ENCODE data around the gene WDHD1.
A peak's percentile ranks its signal among the peaks of the same experiment; 100 is the strongest.
"Not testable (repeated sequence)": the region's sequence is repeated elsewhere in the genome, so short reads cannot be mapped to it uniquely, and the experiment has no call there.

The WDHD1 gene

DNA sequence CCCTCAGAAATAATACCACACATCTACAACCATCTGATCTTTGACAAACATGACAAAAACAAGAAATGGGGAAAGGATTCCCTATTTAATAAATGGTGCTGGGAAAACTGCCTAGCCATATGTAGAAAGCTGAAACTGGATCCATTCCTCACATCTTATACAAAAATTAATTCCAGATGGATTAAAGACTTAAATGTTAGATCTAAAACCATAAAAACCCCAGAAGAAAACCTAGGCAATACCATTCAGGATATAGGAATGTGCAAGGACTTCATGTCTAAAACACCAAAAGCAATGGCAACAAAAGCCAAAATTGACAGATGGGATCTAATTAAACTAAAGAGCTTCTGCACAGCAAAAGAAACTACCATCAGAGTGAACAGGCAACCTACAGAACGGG lies 74.1 kb downstream of the WDHD1 start:
- DNase-seq (ENCODE audit: low spot score), result not testable (repeated sequence)

DNA sequence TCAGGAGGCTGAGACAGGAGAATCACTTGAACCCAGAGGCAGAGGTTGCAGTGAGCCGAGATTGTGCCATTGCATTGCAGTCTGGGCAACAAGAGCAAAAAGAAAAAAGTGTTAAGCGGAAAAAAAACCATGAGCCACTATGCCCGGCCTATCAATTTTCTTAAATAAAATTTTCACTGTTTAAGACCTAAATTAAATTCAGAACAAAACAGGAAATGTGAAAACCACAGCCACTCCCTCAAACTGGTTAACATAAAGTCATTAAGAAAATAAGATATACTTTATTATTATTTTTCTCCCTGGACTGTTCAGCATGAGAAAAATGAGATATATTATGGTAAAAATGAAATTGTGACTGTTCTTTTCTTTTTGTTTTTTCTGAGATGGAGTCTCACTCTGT lies 79.7 kb downstream of the WDHD1 start:
- peak; percentile 10 for DNase-seq (ENCODE audit: low spot score)

DNA sequence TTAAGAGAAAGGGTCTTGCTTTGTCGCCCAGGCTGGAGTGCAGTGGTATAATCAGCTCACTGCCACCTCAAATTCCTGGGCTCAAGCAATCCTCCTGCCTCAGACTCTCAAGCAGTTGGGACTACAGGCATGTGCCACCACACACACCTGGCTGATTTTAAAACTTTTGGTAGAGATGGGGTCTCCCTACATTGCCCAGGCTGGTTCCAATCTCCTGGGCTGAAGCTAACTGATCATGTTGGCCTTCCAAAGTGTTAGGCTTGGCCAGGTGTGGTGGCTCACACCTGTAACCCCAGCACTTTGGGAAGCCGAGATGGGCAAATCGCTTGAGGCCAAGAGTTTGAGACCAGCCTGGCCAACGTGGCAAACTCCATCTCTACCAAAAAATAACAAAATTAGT lies 80.4 kb downstream of the WDHD1 start:
- no peak for DNase-seq (ENCODE audit: low spot score)

DNA sequence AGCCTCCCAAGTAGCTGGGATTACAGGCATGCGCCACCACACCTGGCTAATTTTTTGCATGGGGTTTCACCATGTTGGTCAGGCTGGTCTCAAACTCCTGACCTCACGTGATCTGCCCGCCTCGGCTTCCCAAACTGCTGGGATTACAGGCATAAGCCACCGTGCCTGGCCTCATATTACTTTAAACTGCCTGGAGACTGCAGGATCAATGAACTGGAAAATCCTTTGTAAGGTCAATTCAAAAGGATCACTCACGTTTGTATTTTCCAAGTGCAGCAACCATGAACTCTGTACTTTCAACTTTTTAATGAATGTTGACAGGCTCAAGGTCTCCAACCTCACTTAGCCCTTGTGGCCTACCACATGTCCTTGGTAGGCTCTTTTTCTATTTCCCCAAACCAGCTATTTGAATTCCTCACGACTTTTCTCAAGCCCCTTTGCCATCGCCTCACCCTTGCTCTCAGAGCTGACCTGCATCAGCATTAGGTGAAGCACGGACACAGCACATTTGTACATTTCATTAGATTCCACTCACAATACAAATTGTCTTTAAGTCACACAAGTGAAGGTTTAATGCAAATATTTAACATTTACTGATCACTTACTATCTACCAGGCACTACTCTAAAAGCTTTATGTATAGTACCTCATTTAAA lies 82.0 kb downstream of the WDHD1 start:
- no peak for DNase-seq (ENCODE audit: low spot score)

DNA sequence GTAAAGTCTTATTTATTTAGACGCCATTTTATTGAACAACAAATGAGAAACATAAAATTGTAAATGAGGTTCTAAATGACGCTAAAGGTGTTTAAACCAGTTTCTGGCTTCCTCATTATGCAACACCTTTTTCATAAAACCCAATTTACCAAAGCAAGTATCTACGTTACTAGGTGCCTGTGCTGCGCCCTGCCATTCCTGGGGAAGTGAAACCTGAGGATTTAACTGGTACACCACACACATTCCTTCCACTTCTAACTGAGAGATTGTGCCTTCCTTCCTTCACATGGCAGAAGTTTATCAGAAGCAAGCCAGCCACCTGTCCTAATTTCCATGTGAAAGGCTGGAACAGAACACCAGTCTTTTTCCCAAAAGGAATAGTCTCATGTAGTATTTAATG lies 84.0 kb downstream of the WDHD1 start:
- DNase-seq (ENCODE audit: low spot score), result no peak

DNA sequence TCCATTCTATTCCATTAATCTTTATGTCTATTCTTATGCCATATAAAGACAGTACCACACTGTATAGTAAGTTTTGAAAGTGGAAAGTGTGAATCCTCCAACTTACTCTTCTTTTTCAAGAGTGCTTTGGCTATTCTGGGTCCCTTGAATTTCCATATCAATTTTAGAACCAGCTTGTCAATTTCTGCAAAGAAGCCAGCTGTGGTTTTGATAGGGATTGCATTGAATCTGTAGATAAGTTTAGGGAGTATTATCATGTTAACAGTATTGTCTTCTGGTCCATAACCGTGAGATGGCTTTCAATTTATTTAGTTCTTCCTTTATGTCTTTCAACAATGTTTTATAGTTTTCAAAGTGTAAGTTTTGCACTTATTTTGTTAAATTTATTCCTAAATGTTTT lies 90.1 kb downstream of the WDHD1 start:
- no peak for DNase-seq (ENCODE audit: low spot score)

DNA sequence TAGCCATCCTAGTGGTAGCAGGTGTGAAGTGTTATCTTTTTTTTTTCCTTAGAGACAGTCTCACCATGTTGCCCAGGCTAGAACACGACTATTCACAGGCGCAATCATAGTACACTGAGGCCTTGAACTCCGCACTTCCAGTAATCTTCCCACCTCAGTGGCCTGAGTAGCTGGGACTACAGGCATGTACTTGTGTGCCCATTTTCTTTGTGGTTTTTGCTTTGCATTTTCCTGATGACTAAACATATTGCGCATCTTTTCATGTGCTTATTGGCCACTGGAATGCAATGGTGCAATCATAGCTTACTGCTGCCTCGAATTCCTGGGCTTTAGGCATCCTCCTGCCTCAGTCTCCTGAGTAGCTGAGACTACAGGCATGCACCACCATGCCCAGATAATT lies 90.9 kb downstream of the WDHD1 start:
- no peak for DNase-seq (ENCODE audit: low spot score)

DNA sequence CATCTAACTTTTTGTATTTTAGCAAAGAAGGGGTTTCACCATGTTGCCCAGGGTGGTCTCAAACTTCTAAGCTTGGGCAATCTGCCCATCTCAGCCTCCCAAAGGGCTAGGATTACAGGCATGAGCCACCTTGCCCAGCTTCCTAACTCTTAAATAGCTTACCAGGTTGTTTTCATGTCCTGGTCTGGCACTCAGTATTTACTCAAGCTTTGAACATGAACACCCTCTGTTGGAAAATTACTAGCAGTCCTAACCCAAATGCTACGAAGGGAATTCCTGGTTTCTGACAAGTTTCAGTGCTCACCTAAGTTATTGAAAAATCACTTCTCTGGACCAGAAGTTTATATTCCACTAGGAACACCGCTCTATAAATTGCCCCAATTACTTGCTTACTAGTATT lies 91.8 kb downstream of the WDHD1 start:
- no peak for DNase-seq (ENCODE audit: low spot score)

DNA sequence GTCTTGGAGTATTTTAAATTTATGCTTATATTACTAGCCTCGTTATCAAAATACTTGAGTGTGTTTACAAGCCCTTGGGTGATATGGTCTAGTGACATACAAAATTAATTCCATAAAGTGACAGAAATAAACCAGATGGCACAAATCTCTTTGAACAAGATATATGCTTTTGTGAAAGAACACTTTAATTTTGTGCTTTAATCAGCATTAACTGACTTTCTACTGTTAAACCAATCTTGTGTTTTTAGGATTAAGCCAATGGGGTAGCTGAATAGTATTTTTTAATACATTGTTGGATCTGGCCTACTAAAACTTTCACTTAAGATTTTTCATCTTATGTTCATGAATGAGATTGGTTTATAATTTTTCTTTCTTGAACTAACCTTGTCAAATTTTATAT lies 93.9 kb downstream of the WDHD1 start:
- DNase-seq (ENCODE audit: low spot score), result no peak

DNA sequence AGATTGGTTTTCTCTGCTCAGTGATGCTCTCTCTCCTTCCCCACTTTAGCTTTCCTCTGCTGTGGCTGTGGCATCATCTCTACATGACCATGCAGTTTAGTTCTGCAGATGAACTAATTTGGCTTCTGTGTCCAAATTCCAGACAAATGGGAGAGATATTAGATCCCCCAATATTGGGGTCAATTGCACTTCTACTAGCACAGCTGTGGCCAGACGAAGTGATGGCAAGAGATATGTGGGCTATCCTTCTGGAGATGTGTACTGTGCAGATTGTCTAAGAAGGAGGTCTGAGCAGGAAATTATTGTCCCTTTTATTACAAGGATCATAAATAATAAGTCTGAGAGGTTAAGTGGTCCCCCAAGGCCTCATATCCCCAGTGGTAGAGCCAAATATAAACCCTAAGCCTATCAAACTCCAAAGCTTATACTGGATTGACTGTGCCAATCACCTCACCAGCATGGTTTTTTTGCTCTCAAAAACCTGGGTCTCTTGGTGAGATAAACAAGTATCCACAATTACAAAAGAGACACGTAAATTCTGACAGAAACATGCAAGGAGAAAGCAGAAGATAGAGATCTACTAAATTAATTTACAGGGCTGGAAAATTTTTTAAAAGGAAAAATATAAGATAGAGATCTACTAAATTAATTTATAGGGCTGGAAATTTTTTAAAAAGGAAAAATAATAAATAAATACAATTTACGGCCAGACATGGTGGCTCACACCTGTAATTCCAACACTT lies 95.1 kb downstream of the WDHD1 start:
- DNase-seq (ENCODE audit: low spot score), result no peak

DNA sequence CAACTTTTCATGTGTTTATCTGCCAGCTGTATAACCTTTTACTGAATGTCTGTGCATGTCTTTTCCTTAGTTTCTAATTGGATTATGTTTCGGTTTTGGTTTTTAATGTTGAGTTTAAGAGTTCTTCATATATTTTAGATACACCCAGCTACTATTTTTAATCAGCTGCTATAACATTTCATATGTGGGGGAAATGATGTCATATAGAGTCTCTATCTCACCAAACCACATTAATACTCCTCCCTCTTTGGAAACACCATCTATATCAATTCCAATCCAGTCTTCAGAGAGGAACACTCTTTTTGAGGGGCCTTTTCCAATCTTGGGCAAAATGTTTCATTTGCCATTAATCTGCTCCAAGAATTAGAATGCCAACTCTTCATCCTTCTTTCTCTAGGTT lies 95.8 kb downstream of the WDHD1 start:
- DNase-seq (ENCODE audit: low spot score), result no peak

DNA sequence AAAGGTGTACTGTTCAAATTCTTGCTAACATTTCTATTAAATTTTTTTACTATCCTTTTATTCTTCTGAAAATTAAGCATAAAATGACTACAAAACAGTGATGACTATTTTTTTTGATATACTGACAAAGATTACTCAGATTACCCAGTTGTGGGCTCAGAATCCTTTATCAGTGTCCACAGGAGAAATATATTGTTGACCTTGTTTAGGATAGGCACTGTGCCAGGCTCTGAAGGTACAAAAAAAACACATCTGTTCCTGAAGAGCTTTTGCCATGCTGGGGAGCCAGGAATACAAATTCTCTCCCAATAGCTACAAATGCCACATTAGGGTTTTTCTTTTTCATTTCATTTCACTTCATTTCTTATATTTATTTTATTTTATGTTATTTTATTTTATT lies 97.3 kb downstream of the WDHD1 start:
- DNase-seq (ENCODE audit: low spot score), result no peak

DNA sequence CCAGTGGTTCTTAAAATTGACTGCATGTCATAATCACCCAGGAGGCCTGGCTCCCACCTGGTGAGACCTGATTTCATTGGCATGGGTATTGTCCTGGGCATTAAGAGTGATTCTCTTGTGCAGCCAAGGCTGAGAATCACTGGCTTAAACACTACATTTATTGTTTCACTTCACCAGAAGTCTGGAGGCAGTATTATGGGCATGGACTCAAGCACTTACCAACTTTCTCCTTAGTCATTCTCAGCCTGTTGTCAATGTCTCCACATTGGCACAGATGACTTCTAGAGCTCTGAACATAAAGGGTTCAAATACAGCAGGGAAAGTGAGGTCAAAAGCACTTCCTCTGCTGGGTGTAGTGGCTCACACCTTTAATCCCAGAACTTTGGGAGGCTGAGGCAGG lies 98.7 kb downstream of the WDHD1 start:
- no peak for DNase-seq (ENCODE audit: low spot score)

DNA sequence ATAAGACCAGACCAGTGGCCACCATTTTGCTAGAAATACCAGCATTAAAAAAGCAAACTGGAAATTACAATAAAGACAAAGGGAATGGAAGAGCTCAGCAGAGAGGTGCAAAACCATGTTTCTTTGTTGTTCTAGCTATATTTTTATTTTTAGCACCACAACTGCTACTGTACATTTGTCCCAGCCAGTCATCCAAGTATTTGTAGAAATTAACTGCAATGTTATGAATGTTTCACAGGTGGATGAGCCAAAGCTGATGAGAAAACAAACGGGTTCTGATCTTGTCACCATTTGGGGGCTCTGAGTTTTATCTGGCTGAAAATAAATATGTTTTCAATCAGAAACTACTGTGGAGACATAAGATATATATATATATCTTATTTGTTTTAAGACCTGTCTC lies 99.3 kb downstream of the WDHD1 start:
- no peak for DNase-seq (ENCODE audit: low spot score)

DNA sequence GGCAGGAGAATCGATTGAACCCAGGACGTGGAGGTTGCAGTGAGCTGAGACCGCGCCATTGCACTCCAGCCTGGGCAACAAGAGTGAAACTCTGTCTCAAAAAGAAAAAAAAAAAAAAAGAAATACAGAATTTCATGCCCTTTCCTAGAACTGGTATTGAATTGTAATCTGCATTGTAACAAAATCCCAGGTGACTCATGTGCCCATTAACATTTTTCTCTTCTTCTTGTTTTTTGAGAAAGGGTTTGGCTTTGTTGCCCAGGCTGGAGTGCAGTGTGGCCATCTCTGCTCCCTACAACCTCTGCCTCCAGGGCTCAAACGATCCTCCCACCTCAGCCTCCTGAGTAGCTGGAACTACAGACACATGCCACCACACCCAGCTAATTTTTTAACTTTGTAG lies 100.3 kb downstream of the WDHD1 start:
- not testable (repeated sequence) for DNase-seq (ENCODE audit: low spot score)

DNA sequence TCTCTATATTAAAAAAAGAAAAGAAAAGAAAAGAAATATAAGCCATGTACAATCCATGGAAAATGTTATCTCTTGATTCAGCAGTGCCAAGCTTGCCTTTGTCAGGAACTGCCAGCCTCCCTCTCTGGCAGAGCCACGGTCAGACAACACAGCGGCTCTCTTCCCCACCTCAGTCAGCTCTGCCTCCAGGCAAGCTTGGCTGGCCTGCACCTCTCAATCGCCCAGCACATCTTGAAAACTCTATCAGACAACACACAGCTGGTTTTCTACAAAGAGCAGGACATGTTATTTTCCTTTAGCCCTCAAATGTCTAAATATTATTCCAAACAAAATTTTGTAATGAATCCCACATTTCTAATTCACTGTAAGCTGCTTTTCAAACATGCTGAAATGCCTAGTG lies 104.3 kb downstream of the WDHD1 start:
- no peak for DNase-seq (ENCODE audit: low spot score)

DNA sequence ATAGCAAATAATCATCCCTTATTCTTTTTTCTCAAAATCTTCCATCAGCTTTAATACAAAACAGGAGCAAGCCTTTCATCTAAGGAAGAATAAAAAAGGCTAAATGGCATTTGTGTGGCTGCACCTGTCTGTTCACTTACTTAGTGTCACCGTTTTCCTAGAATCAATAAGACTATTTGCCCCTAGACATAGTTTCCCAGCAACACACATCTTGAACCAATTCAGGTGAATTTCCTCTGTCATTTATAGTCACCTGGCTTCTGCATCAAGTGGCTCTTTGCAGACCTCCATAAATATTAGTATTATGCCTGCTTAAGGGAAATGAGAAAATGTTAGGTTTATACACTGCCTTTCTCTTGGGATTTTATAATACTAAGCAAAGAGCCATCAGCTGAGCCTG lies 106.8 kb downstream of the WDHD1 start:
- DNase-seq (ENCODE audit: low spot score), result no peak

DNA sequence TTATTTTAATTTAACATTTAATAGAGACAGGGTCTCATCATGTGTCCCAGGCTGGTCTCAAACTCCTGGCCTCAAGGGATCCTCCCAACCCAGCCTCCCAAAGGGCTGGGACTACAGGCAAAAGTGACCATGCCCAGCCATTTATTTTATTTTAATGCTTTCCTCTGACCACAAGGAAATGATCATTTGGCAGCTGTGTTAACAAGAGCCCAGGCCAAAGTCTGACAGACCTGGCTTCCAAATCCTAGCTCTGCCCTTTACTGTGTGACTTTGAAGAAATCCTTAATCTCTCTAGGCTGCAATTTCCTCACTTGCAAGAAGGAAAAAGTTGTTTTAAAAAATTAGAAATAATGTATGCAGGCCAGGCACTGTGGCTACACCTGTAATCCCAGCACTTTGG lies 107.6 kb downstream of the WDHD1 start:
- DNase-seq (ENCODE audit: low spot score), result no peak

DNA sequence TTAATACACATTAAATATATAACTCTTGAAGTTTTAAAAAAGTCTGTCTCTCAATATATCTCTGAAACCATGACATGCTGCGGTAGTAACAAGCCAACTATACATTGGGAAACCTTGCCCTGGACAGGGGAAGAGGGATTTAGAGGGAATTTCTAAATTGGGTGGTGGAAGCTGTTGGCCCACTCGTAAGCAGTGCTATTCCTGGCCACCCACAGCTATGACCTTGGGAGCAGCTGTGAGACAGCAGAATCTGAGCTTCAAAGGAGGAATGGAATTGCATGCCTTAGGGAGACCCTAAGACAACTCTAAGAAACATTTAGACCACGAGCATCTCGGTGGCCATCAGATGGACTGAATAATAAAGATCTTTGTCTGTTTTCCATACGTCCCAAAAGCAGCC lies 108.5 kb downstream of the WDHD1 start:
- DNase-seq (ENCODE audit: low spot score), result no peak

DNA sequence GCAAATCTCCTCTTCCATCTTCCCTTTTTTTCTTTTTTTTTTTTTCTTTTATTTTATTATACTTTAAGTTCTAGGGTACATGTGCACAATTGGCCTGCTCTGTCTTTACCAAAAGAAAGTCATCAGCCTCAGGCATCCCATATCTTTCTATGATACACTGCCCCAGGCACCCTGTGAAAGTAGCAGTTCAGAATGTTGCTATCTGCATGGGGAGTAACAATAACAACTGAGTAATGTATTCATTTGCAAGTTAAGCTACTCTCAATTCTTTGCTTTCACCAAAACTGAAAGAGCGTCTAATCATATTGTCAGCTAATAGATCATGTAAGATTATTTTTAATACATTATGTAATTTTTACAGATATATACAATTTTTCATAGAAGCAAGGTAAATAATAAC lies 110.8 kb downstream of the WDHD1 start:
- no peak for DNase-seq (ENCODE audit: low spot score)

DNA sequence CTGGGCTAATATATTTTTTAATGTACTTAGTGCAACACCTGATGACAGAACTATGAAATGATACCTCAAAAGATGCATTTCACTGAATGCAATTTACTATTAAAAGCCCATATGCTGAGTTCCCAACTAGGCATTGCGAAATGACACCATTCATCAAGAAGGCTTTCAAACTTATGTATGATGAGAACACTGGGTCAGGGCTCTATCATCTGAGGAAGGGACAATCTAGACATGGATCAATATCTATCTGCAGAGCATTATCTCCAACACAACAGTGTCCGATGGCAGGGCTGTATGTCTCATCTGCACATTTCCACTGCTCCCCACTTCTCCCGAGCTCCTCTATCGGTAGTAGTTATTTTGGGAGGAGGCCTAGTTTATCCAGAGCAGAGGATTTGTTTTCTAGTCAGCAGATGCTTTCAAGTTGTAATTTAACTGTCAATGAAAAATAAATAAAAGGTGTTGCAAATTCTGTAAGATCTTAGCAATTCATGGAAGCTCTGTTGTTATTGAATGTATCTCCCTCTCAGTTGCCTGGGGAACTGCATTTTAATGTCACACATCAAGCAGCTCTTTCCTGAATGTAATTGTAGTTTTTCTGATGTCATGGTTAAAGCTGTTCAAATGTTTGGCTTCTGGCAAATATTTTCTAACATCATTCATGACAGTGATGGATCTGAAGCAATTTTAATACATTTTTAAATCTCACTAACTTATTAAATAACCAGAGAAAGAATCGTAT lies 116.9 kb downstream of the WDHD1 start:
- DNase-seq (ENCODE audit: low spot score), result no peak

DNA sequence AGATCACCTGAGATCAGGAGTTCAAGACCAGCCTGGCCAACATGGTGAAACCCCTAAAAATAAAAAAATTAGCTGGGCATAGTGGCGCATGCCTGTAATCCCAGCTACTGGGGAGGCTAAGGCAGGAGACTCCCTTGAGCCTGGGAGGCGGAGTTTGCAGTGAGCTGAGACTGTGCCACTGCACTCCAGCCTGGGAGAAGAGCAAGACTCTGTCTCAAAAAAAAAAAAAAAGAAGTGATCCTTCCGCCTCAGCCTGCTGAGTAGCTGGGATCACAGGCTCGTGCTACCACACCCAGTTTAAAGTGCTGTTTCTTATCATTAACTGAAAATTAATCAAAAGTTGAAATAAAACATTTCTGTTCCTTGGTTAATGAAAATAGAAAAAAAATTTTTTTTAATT lies 117.9 kb downstream of the WDHD1 start:
- not testable (repeated sequence) for DNase-seq (ENCODE audit: low spot score)

DNA sequence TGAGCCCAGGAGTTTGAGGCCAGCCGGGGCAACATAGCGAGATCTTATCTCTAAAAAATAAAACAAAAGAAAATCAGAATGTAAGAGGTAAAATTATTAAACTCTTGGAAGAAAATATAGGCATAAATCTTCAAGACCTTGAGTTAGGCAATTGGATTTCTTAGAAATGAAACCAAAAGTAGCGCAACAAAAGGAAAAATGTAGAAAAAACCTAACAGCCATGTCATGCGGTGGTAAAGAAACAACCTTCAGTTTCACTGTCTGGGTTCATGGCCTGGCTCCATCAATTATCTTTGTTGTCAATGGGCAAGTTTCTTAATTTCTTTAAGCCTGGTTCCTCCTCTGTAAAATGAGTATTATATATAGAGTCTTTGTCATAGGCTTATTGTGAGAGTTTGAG lies 118.7 kb downstream of the WDHD1 start:
- DNase-seq (ENCODE audit: low spot score), result peak; percentile 28
